Forelimb muscle (tissue), 1 donor: ENCODE data around the gene NR2F2. TPM values are rescaled to one million over a fixed set of nuclear protein-coding genes. Genes with fewer than 3 reads are reported as not detected.
"Not testable (repeated sequence)": the region's sequence is repeated elsewhere in the genome, so short reads cannot be mapped to it uniquely, and the experiment has no call there.

Source experiments
- DNase-seq: peaks from one replicate; pipeline ENCODE4 v3.0.0-alpha.2; 2013; ENCODE audit warnings: low read depth
- polyA plus RNA-seq: library from polyadenylated mRNA; unstranded; fragments of 120-200 nt; gene quantifications from one replicate; pipeline ENCODE4 v1.2.1, GENCODE V29; 2013; ENCODE audit not compliant: insufficient read length

Gene NR2F2
- polyA plus RNA-seq, 1 donor: 39.0 TPM

DNA sequence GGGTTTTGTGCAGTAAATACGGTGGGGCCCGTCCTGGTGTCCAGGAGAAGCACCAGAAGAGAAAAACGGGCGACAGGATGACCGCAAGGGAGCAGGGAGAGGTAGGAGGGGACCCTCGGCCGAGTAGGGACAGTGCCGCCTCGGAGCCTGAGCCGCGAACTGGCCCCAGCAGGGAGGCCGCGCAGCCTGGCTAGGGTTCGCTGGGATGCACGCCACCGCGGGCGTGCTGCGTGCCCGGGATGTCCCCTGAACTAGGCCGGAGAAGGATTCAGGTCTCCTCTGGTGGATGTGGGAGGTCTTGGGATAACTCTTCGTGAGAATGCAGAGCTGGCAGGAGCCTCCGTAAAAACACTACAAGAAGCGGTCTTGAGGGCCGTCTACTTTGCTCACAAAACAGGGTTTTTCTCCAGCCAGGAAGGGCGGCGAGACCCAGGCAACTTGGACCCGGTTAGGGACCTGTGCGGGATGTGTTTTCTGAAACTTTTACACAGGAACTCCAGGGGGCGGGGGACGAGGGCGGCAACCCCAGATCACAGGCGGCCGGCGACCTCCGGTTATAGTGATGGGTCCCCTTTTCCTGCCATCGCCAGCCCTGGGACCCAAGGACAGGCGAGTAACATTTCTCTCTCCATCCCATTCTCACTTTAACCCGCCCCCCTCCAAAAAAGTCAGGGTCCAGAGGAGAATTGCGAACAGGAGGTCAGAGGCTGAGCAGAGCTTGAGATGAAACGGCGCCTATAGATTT lies 35.5 kb downstream of the NR2F2 start:
- no peak for DNase-seq

DNA sequence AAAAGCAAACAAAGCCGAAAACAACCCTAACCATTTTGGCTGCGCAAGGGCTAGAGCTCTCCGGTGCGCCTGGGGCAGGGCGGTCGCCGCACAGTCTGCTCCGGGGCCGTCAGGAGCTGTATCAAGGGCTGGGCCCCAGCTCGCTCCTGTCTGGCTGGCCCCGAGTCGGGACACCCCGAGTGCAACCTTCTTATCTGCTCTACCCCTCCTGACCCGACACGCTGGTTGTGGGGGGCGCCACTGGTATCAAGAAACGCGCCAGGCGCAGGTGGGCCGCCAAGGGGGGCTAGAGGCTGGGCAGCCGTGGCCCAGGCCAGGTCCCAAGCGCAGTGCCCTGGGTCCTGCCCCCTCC lies 36.0 kb downstream of the NR2F2 start:
- DNase-seq: no peak

DNA sequence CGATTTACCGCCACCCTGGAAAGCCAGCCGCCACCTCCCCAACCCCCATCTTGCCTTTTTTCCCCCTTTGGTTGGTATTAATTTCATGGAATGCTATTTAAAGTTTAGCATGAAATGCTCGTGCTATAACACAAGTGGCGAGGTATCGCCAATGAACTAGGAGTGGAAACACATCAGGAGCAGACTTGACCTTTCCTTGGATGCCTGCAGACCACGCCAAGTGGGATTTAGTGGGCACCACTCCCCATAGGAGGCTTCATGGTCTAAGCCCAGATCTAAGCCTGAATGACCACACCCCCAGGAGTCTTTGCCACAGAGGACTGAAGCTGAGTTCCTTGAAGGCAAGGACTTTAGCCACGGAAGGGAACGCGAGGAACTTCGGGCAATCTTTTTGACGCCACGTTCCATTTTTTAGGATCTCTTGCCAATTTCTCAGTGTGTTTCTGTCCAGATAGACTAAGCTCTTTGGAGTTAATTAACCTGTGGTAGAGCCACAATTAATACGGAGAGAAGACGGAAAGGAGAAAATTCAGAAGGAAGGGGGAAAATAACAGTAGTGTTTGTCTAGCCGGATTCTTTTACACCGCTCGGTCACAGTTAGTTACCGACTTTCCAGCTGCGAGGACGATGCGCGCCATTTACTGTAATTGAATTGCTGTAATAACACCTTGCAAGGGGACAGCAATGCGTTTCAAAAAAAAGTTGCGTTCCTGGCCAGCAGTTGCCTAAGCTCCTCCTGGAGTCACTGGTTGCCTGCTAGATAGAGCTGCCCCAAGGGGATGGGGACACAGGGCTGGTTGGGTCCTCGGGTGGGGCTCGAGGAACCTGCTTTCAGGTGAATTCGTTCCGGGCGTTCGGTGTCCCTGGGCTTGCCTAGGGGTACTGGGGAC lies 37.1 kb downstream of the NR2F2 start:
- no peak for DNase-seq

DNA sequence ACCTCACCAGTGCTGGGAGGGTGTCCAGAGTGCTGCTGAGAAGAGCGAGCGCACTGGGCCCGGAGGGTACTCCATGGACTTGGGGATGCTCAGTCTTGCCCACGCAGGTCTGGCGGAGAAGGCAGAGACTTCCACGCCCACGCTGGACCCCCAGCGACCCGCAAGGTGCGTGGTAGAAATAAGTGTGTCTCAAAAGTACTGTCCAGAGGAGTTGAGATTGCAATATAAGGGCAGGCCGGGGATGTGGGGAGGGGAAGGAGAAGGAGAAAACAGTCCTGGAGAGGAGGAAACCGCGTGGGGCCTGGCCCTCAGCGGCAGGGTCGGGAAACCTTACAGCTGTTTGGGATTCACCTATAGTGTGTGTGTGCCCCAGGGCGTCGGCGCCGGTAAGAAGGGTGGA lies 38.9 kb downstream of the NR2F2 start:
- no peak for DNase-seq

DNA sequence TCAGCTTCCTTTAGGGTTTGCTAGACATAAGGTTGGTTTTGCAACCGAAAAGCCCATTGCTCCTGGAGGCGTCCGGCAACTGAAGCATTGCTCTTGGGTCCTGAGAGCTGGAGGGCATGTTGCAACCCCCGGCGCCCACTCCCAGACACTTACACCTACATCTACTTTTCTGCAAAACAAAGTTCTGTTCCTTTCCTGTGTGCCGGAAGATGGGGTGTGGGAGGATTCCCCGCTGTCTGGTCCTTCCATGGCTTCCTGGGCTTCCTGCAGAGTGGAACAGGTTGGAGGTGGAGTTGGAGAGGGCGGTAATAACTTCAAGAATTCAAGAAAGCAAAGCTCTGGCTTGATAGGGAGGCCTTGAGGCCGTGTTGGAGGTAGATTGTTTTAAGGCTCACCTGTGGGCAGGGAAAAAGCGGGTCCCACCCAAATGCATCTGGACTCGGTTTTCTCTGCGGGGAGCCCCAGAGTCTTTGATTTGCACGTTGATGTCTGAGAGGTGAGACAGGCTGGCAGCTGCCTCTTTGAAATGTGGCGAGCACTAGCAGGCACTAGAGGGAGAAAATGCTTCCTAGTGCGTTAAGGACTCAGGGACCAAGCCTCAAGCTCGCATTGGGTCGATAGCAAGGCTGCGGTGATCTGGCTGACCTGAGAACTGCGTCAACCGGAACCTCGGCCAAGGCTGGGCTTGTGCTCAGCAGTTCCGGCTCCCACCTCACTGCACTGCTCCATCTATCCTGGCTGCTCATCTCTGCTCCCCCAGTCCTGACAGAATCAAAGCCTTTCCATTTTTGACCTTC lies 39.5 kb downstream of the NR2F2 start:
- DNase-seq: no peak

DNA sequence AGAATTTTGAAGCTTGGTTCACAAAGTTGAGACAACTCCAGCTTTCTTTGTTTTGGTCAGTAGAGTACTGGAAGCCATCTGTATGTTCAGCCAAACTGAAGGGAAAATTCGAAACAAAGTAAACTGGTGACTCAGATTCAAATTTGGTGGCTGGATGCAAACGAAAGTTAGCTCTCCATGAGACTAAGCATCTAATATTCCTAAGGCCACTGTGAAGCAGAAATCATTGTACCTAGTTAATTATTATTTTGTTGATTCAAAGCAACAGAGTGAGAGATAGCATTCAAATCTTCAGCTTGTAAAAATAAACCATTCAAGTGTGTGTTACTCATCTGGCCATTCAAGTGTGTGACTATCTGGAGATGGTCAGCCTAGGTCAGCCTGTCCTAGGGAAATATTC lies 42.1 kb downstream of the NR2F2 start:
- no peak for DNase-seq

DNA sequence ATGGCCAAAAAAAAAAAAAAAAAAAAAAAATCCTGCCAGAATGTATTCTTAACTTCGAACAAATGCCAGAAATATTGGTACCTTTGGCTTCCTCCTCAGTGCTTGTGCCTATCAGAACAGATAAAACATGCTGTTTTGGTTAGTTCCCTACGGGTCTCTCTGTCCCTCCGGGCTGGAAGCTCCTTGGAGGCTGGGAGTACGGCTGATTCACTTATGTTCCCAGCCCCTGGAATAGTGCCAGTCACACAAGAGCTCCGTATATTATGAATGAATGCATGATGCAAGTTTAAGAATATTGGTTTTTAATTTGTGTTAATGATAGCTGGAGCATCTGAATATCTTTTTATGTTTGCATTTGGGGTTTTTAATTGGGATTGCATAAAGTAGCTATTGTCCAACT lies 44.0 kb downstream of the NR2F2 start:
- no peak for DNase-seq

DNA sequence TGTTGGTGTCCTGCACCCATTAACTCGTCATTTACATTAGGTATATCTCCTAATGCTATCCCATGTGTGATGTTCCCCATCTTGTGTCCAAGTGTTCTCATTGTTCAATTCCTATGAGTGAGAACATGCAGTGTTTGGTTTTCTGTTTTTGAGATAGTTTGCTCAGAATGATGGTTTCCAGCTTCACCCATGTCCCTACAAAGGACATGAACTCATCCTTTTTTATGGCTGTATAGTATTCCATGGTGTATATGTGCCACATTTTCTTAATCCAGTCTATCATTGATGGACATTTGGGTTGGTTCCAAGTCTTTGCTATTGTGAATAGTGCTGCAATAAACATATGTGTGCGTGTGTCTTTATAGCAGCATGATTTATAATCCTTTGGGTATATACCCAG lies 49.1 kb downstream of the NR2F2 start:
- not testable (repeated sequence) for DNase-seq

DNA sequence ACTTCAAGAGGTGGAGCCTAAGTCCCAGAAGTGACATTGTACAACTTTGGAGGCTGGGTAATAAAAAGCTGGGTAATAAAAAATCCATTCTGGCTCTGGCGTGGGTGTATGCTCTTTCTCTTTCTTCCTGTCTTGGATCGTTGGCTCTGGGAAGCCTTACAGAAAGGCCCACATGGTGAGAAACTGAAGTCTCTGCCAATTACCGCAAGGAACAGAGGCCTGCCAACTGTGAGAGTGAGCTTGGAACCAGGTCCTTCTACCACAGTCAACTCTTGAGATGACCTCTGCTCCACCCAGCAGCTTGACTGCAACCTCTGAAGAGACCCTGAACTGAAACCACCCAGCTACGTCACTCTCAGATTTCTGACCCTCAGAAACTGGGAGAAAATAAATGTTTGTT lies 51.0 kb downstream of the NR2F2 start:
- DNase-seq: no peak

DNA sequence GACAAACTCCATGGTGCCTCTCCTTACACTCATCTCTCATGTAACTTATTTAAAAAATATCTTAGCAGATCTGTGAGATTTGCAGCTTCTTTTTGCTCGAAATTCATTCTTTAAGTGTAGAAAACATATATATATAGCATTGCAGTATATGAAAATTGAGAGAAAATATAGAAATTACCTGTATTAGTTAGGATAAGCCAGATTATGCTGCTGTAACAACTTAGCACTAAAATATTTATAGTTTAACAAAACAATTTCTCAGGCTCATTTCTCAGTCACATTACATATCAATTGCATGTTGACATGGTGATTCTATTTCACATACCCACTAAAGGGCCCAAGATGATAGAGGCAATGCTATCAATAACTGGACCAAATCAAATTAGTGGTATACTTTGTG lies 54.7 kb downstream of the NR2F2 start:
- DNase-seq: no peak

DNA sequence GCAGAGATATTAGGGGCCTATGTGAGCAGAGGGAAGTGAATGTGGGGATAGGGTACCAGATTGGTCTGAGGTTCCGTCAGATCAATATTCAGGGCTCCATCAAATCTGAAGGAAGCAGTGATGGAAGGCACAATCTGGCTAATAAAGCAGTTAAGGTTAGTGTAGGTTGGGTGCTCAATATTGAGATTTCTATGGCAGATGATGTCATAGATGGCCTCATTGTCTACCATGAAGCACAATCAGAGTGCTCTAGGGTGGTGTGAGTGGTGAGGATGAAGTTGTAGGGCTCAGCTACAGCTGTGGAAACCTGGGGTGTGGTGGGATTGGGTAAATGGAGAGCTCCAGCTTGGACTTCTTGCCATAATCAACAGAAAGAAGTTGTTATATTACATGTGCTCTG lies 58.2 kb downstream of the NR2F2 start:
- no peak for DNase-seq
